Smooth muscle cell (in vitro differentiated cells): ENCODE data around the gene TFEB. TPM values are rescaled to one million over a fixed set of nuclear protein-coding genes. Genes with fewer than 3 reads are reported as not detected.

ENCODE experiments used
- DNase-seq: peaks from one replicate; lab custom pipeline; 2025; ENCODE audit not compliant: unreplicated experiment; lab: John Stamatoyannopoulos, UW
- H2AFZ ChIP-seq: fragments of 200-600 bp; sonication (generic); 2 replicates; pipeline ENCODE4 v1.6.0; 2016; ENCODE audit warnings: antibody characterized with exemption, low read depth, mild to moderate bottlenecking
- H3F3A ChIP-seq: fragments of 200-600 bp; sonication (generic); 2 replicates; pipeline ENCODE4 v1.6.0; 2017; ENCODE audit warnings: antibody characterized with exemption, low read depth
- H3K27ac ChIP-seq: fragments of 200-600 bp; sonication (generic); 2 replicates; pipeline ENCODE4 v1.5.1; 2016; ENCODE audit warnings: low read depth, mild to moderate bottlenecking
- H3K27me3 ChIP-seq: fragments of 200-600 bp; sonication (generic); 2 replicates; pipeline ENCODE4 v1.6.1; 2016; ENCODE audit warnings: low read depth, mild to moderate bottlenecking
- H3K36me3 ChIP-seq: fragments of 200-600 bp; sonication (generic); 2 replicates; pipeline ENCODE4 v1.5.1; 2016; ENCODE audit warnings: low read depth
- H3K4me1 ChIP-seq: fragments of 200-600 bp; sonication (generic); 2 replicates; pipeline ENCODE4 v1.5.1; 2016; ENCODE audit warnings: low read depth
- H3K4me2 ChIP-seq: fragments of 200-600 bp; sonication (generic); 2 replicates; pipeline ENCODE4 v1.6.0; 2016; ENCODE audit warnings: mild to moderate bottlenecking
- H3K4me3 ChIP-seq: fragments of 200-600 bp; sonication (generic); 2 replicates; pipeline ENCODE4 v1.5.1; 2016; ENCODE audit warnings: mild to moderate bottlenecking
- H3K79me2 ChIP-seq: fragments of 200-600 bp; sonication (generic); 2 replicates; pipeline ENCODE4 v1.6.0; 2016; ENCODE audit warnings: low read depth, mild to moderate bottlenecking
- H3K9ac ChIP-seq: fragments of 200-600 bp; sonication (generic); 2 replicates; pipeline ENCODE4 v1.6.0; 2016; ENCODE audit warnings: low read depth
- H3K9me3 ChIP-seq: fragments of 200-600 bp; sonication (generic); replicated peaks from 2 replicates; pipeline ENCODE4 v1.5.1; 2016; ENCODE audit warnings: low read depth
- H4K20me1 ChIP-seq: fragments of 200-600 bp; sonication (generic); 2 replicates; pipeline ENCODE4 v1.6.0; 2016; ENCODE audit warnings: low read depth
- CTCF ChIP-seq: fragments of 200-600 bp; sonication (generic); IDR thresholded peaks from 2 replicates; pipeline ENCODE4 v1.5.1; 2017; ENCODE audit warnings: borderline replicate concordance, mild to moderate bottlenecking, antibody characterized with exemption; ENCODE audit not compliant: insufficient read depth, poor library complexity, severe bottlenecking
- WGBS: methylation state at CpG from one replicate; pipeline ENCODE4 v1.1.7; 2016; ENCODE audit warnings: low lambda C conversion rate; 5-methylcytosine and 5-hydroxymethylcytosine counted together
- polyA plus RNA-seq: library from polyadenylated mRNA; unstranded; fragments of >200 nt; fragmentation: Nextera tagmentation; extraction: Ambion mirVana; gene quantifications from 2 replicates; pipeline ENCODE4 v1.2.1, GENCODE V29; 2016
- total RNA-seq: library from RNA; depleted of rRNA; stranded (reverse); fragments of >200 nt; gene quantifications from 2 replicates; pipeline ENCODE4 v1.2.3, GENCODE V29; 2014

The TFEB gene
- total and polyA plus RNA-seq, 2 experiments from 2014 or later = 15.3 to 15.7 TPM

GRCh38 chr6:41663568-41663967 is 71.8 kb downstream of the TFEB start:
- Histone ChIP-seq H3K79me2 (no peaks in the 10 kb centered on the region), H3K9me3 (no peaks in the 10 kb centered on the region), H3K9ac (no peak overlapping the region), H3K27ac (no peak overlapping the region), H3F3A (no peaks in the 10 kb centered on the region), H3K4me3 (no peak overlapping the region), H4K20me1 (no peaks in the 10 kb centered on the region), H3K36me3 (no peaks in the 10 kb centered on the region), H3K4me2 (no peak overlapping the region), H3K27me3 (peaks cover 11% of the 10 kb centered on the region), H2AFZ (no peak overlapping the region), H3K4me1 (peaks cover 4% of the 10 kb centered on the region)
- TF ChIP-seq CTCF = no peak
- WGBS = 76% methylated on average over 5 of the region's 5 CpGs
- no peak for DNase-seq

- H3K79me2 ChIP-seq = no peaks in the 10 kb centered on the region
- 87% methylated on average over 7 of the region's 7 CpGs for WGBS
- no peak overlapping the region for H3K9ac ChIP-seq
- no peak overlapping the region for H2AFZ ChIP-seq
- H3K9me3 ChIP-seq = no peaks in the 10 kb centered on the region
- no peak overlapping the region for H3K27ac ChIP-seq
- H3K4me1 ChIP-seq = peaks cover 21% of the 10 kb centered on the region
- H3K36me3 ChIP-seq = no peaks in the 10 kb centered on the region
- H3K27me3 ChIP-seq = no peaks in the 10 kb centered on the region
- peaks cover 16% of the 10 kb centered on the region for H3F3A ChIP-seq
- DNase-seq = no peak
- no peak overlapping the region for H3K4me2 ChIP-seq
- no peaks in the 10 kb centered on the region for H4K20me1 ChIP-seq
- no peak for TF ChIP-seq CTCF
- no peak overlapping the region for H3K4me3 ChIP-seq
These were observed 75.5 kb downstream of the TFEB start for GRCh38 chr6:41659935-41660334.

GRCh38 chr6:41658636-41659035 is 76.8 kb downstream of the TFEB start:
- WGBS = 88% methylated on average over 13 of the region's 13 CpGs

More at GRCh38 chr6:41658636-41659035, 76.8 kb downstream of the TFEB start:
- H3K36me3 ChIP-seq = no peaks in the 10 kb centered on the region
- no peak for DNase-seq
- peaks cover 17% of the 10 kb centered on the region for H3K4me1 ChIP-seq
- H3K27ac ChIP-seq = no peak overlapping the region
- H3K9ac ChIP-seq = no peak overlapping the region
- peaks cover under 1% of the 10 kb centered on the region for H4K20me1 ChIP-seq
- no peak overlapping the region for H3K4me3 ChIP-seq
- no peak for TF ChIP-seq CTCF
- H2AFZ ChIP-seq = no peak overlapping the region
- no peaks in the 10 kb centered on the region for H3K9me3 ChIP-seq
- no peaks in the 10 kb centered on the region for H3K79me2 ChIP-seq
- H3F3A ChIP-seq = peaks cover 25% of the 10 kb centered on the region
- no peak overlapping the region for H3K4me2 ChIP-seq
- no peaks in the 10 kb centered on the region for H3K27me3 ChIP-seq
